CD4-positive, alpha-beta T cell treated with Interferon gamma for 1 hour (primary cell): ENCODE measurements around the gene MUC20.
"Not testable (repeated sequence)": the region's sequence is repeated elsewhere in the genome, so short reads cannot be mapped to it uniquely, and the experiment has no call there.

Experiments used
- DNase-seq: peaks from one replicate; pipeline ENCODE4 v3.0.0-alpha.2; 2020

MUC20 gene

DNA sequence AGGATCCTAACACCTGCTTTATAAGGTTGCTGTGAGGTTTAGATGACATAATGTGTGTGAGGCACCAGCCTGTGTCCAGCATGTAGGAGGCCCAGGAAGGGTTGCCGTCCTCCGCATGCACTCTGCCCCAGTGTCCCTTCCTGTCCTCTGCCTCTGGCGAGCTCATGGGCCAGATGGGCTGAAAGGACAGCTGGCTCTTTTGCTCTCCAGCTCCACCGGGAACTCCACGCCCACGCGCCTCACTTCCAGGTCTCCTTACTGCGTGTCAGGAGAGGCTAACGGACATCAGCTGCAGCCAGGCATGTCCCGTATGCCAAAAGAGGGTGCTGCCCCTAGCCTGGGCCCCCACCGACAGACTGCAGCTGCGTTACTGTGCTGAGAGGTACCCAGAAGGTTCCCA lies 12.2 kb downstream of the MUC20 start:
- DNase-seq = no peak

DNA sequence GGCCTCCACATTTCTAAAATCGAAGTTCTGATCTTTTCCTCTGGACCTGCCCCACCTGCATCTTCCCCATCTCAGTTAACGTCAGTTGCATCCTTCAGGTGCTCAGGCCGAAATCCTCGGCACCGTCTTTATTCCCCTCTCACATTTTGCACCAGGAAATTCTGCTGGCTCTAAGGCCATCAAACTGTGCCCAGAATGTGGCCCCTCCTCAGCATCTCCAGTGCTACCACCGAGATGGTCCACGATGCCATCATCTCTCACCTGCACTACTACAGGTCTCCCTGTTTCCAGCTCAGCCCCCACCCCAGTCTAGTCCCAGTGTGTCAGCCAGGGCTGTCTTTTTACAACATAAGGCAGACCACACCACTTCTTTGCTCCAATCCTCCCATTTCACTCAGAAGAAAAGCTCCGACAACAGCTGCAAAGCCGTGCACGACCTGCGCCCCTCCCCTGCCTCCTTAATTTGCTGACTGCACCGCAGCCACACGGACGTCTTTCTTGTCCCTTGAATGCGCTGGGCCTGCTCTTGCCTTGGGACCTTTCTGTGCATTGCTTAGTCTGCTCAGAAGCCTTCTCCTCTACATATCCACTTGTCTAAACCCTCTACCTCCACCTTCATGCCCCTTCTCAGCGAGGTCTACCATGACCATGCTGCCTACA lies 14.4 kb downstream of the MUC20 start:
- no peak for DNase-seq

DNA sequence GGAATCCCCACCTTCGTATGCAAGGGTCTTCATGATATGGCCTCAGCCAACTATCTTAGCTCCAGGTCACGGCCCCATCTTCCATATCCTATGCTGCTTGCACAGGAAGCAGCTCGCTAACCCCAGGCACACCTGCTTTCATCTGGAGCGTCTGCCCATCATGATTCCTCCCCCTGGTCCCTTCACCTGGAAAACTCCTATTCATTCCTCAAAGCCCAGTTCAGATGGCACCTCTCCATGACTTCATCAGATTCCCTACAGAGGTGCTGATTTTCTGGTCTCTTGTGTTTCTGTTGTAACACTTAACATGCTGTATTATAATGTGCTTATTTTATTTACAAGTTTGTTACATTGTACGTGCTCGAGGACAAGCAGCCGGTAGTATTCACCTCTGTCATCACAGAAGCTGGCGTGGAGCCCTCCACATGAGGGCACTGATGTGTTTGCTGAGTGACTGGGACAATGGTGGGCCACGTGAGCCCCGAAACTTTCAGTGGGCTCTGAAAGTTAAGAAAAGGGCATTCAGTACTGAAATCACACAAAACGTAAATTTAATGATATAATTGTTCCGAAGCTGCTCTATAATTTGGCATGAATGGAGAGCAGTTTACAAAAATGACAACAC lies 16.2 kb downstream of the MUC20 start:
- no peak for DNase-seq

DNA sequence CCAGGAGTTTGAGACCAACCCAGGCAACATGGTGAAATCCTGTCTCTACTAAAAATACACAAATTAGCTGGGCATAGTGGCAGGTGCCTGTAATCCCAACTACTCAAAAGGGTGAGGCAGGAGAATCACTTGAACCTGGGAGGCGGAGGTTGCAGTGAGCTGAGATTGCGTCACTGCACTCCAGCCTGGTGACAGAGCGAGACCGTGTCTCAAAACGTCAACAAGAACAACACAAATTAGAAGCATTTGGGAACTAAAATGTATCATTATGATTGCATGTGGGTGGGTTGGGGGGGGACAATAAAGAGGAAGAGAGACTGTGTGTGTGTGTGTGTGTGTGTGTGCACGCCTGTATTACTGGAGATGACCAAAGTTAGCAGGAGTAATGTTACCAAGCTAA lies 17.0 kb downstream of the MUC20 start:
- not testable (repeated sequence) for DNase-seq

DNA sequence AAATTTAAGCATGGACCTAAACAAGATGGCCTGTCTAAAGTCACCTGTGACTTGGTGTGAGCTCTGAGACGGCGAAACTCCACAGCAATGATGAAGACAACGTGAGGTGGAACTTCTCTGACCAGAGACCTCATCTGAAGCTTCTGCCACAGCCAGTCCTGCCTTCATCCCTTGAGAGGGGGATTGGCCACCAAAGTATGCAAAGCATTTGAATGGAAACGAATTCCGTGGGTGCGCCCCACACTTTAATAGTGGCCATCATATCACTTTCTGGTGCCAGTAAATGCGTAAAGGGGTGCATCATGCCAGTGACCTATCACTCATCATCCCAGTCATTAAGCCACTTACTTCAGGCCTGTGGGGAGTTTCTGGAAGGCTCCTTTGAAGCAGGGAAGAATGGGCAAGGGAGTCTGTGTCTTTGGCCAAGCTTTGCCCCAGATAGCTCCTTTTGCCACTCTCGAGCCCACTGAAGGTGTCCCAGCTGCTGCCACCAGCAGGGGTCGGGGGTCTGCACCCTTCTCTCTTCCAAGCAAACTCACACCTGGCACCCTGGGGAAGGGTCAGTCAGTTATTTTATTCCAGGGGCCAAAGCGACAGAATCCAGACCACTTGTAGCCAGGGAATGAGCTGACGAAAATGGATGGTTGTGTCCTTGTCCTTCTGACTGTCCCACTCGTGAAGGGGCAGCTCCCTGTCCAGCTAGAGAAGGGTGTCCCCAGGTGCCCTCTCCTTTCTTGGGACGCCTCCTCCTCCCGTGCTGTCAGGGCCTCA lies 17.7 kb downstream of the MUC20 start:
- DNase-seq = no peak

DNA sequence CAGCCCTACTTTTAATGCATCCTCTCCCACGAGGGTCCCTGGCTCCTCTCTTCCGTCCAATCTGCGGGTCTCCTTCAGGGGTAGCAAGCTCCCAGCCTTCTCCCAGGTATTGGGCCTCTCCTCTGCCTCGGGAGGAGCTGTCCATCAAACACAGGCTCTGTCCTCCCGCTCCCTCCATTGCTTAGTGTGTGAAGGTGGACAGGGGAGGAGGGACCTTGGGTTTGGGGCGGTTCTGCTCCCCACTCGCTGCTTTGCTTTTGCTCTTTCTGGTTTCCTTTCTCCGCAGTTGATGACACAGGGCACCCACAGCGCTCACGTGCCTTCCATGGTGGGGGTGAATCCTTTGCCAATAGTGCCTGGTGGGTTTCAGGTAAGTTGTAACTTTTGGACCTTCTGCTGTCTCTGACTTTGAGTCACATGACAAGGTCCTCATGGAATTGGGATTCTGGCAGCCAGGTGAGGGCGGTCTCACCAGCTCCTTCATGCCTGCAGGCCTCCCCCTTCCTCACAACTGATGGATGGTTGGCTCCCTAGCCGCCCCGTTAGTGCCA lies 18.9 kb downstream of the MUC20 start:
- no peak for DNase-seq

DNA sequence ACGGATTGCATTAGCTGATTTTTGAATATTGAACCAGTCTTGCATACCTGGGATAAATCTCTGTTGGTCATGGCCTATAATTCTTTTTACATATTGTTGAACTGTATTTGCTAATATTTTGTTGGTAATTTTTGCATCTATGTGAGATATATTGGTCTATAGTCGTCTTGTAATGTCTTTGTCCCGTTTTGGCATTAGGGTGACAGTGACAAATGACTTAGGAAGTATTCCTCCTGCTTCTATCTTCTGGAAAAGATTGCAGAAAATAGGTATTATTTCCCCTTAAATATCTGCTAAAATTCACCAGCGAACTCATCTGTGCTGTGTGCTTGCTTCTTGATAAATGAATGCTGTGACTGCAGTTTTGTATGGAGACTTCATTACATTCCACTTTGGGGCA lies 23.7 kb downstream of the MUC20 start:
- DNase-seq = no peak

DNA sequence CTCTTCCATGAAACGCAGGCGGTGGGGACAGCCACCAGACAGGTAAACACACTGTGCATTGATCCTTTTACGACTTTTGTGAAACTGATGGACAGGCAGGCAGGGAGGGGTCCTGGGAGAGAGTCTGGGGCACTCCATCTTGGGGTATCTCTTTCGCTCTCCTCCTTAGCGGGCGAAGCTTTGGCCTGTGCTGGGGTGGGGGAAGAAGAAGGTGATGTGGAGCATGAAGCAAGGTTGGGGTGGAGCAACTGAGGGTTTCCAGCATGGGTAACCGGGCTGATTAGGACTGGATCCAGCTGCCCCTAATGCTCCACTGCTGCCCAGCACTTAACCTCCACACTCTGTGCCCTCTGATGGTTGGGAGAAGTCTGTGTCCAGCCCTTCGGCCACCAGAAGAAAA lies 25.6 kb downstream of the MUC20 start:
- DNase-seq = no peak

DNA sequence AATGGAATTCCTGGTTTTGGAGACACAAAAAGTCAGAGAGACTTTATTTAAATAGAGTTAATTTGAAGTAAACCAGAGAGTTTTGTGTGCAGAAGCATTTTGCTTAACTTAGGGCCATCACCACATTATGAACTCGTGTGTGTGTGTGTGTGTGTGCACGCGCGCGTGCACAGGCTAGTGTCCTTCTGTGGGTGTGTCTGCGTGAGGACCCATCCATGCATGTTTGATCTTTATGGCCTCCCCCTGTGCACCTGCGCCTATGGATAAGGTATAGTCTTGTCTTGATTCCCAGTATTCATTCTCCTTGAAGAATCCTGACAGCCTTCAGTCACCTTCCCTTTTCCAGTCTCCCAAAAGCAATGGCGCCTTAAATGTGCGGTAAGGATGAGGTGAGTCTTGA lies 26.0 kb downstream of the MUC20 start:
- DNase-seq = no peak

DNA sequence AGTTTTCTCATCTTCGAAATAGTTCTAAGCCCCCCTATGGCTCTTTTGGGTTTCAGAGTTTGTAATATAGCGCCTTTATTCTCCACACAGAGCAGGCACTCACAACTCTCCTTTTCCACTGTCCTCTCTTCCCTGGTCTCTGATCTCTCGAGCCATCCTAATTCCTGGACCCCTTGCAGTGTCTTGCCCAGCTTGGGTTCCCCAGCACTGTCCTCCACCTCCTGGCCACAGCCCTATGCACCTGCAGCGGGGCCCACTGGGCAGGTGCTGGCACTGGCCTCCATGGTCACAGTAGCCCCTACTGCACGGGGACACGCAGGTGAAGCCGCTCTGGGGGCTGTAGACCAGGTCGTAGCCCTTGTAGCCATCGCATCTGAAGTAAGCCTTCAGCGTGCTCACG lies 27.9 kb downstream of the MUC20 start:
- no peak for DNase-seq

DNA sequence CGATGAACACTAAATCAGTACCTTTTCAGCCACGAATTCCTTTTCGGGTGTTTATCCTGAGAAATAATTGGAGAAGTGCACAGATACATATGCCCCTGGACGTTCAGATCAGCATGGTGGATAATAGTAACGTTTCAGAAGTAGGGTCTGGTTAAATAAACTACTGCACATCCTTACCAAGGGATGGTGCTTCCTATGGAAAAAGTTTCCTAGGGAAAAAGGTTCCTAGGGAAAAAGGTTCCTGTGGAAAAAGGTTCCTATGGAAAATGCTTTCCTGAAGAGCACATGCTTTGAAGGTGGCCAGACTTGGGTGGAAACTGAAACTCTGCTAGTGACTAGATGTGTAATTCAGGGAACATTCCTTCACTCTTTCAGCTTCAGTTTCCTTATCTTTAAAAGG lies 28.3 kb downstream of the MUC20 start:
- DNase-seq = not testable (repeated sequence)

DNA sequence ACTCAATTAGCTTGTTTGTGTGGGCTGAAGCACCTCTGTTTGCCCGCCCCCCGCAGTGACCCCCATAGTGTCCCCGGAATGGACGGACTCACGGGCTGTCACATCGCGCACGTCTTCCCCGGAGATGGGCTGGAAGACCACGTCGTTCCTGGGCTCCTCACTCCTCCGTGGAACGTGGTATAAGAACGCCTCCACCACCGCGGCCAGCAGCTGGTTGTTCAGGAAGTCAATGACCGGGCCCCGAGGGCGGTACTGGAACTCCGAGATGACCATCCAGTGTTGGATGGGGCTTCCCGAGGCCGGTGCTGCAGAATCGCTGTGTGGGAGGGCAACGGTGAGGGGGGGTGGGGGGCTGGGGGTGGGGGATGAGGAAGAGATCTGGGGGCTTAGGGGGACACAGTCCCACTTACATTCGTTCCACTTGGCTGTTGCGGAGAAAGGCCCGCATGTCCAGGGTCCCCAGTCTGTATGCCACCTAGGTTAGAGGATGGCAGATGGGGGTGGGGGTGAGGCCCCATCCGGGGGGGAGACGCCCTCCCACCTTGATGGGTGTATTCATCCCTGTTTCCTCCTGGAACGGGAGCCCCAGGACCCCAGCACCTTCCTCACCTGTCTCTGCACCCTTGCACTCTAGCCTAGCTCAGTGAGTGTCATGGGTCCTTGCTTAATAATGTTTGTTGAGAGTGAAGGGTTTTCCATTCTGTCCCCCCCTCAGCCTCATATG lies 30.2 kb downstream of the MUC20 start:
- DNase-seq = no peak

DNA sequence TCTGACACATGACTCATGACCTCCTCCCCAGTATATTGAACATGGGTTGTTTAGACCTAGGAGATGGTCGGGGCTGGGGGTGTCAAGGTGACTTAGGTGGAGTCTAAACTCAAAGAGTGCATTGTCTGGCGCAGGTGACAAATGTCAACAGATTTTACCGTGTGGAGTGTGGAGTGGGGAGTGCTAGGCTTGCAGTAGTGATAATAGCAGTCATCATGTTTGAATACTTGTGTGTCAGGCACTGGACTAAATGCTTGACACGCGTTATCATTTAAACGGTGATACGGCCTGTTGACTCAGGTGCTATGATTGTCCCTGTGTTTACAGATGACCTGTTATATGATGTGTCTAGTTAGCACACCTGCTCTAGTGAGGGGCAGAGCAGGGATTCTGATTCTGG lies 30.8 kb downstream of the MUC20 start:
- DNase-seq = no peak

DNA sequence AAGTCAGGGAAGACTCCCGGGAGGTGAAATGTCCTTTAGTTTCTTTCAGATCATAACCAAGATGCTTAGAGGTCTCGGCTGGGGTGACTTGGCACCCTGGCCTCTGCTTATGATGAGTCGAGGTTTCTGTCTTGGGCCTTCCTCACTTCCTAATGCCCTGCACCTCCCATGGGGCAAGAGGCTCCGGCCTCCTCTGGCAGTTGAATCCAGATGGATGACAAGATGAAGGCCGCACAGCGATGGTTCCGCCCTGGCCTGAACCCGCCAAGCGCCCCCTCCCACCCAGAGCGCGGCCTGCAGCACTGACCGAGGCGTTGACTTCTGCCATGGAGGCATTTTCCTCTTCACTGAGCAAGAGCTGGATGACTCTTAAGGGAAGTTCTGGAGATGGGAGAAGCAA lies 31.3 kb downstream of the MUC20 start:
- no peak for DNase-seq

DNA sequence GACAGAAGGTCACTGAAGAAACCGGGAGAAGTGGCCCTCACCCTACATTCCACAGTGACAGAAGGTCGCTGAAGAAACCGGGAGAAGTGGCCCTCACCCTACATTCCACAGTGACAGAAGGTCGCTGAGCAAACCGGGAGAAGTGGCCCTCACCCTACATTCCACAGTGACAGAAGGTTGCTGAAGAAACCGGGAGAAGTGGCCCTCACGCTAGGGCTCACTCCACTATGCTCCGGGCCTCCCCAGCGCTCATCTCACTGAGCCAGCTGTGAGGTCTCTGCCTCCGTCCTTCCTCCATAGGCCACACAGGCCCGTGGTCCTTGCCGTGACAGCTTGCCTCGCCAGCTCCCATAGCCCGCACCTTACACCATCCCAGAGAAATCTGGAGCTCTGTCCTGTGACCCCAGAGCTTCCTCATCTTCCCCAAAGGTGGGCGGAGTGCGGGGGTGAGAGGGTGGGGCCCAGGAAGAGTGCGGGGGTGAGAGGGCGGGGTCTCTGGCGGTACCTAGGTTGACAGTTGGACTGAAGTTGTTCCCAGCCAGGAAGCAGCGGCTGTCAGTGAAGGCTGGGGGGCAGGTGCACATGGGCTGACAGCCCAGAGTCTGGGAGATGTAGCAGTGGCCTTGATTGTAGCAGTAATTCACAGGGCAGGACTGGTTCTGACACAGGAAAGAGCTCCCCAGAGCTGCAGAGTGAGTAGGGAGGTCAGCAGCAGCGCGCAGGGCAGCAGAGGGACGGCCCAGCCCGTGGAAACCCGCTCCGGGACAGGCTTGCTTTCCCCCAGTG lies 32.0 kb downstream of the MUC20 start:
- no peak for DNase-seq

DNA sequence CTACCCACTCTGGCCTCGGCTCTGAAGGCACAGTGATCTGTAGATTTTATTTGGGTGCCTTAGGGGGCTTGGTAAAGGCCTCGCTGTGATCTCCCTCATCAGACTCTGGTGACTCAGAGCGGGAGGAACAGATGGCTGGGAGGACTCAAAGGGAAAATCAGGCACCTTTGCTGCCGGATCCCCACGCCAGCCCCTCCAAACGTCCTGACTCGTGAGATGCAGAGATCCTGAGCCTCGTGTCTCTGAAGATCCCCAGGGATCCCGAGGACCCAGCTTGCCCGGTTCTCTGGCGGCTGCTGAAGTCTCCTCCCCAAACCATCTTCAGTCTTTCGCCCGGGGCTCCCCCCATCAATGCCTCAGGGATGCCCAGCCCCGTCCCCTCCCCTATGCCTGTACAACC lies 32.8 kb downstream of the MUC20 start:
- no peak for DNase-seq

DNA sequence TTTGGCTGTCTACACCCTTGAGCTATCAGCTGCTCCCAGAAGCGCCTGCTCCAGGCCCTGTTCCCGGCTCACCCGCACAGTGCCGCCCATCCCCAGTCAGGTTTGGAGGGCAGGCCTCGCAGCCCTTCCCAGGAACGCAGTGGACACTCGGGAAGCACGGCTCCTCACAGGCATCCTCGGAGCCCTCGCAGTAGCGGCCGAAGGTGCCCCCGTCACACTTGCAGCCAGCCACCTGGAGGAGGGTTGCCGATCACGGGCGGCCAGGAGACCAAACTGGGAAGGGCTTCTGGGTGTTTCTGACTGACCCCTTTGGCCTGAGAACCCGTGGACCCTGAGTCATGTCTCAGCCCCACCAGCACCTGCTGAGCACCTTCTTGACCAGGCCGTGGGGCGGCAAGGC lies 33.4 kb downstream of the MUC20 start:
- DNase-seq = no peak

DNA sequence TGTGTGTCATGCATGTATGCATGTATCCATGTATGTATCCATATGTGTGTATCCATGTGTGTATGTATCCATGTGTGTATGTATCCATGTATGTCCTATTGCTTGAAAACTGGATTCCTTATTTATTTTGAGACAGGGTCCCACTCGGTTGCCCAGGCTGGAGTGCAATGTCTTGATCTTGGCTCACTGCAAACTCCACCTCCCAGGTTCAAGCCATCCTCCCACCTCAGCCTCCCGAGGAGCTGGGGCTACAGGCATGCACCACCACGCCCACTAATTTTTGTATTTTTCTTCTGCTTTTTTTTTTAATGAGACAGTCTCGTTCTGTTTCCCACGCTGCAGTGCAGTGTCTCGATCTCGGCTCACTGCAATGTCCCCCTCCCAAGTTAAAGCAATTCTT lies 34.1 kb downstream of the MUC20 start:
- DNase-seq = no peak

DNA sequence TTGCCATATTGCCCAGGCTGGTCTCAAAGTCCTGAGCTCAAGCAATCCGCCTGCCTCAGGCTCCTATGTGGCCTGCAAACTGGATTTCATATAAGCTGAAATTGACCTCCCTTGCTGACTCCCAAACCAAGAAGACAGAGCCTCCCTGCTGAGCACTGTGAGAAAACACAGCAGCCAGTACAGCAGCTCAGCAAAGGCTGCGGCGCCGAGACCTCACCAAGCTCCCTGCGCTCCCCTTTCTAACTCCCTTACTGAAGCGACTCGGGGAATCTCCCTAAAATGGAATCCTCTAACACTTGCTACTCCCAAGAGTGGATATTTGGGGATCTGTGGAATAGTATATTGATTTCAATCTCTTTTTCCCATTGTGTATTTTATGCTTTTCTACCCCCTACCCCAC lies 34.6 kb downstream of the MUC20 start:
- no peak for DNase-seq

DNA sequence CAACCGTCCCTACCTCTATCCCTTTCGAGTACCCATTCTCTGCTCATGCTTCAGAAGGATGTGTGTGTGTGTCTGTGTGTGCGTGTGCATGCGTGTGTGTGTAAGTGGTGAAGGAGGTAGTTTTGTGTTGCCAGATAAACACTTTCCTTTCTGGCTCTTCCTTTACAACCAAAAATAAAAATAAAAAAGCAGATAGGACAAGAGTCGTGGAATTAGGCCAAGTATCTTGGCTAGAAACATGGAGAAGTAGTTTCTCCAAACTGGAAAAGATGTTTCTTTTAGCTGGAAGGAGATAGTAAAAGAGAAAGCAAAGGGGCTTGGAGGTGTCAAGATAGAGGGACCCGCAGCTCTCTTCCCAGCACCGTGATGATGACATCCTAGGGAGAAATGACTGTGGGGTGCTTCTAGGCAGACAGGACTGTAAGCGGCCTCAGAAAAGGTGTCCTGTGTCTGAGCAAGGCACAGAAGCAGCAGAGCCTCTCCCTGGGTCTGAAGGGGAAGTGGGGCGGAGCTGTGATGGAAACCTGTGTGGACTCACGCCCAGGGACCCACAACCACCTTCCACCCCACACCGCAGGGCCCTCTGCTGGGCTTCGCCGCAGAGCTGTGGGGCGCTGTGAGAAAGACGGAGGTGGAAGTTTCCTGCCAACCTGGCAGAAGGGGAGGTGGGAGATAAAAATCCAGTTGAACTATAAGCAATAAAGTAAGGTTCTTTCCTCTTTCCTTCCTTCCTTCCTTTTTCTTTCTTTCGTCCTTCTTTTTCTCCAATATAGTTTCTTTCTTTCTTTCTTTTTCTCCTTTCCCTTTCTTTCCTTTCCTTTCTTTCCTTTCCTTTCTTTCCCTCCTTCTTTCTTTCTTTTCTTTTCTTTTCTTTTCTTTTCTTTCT lies 35.3 kb downstream of the MUC20 start:
- DNase-seq = peak; percentile 41

DNA sequence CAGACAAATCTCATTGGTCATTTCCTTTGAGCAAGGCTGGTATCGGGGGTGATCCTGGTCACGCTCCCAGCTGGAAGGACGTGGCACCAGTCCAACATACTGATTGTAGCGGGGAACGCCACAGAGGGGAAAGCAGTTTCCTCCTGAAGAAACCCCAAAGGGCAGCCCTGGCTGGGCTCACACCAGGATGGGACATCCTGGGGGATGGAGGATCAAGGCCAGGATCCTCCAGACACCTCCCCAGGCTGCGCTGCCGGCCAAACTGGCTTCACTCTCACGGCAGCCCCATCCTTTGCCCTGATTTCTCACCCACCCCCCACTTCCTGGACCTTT lies 36.6 kb downstream of the MUC20 start:
- no peak for DNase-seq

DNA sequence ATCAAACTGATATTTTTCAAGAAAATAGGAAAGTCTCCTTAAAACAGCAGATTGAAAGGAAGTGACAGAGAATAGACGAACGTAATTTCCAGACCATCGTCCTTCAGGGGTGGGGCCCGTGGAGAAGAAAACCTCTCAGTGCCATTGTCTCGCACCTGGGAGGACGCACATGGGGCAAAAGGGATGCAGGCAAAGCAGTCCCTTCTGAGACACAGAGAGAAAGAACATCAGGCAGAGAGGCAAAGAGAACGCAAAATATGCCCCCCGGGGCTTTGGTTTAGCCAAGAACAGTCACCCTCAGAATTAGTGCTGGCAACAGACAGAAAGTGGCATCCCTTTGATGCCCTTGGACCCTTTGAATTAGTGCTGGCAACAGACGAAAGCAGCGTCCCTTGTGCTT lies 37.0 kb downstream of the MUC20 start:
- DNase-seq = no peak
